Measurements from ENCODE around the gene TNFSF9. TPM values are rescaled to one million over a fixed set of nuclear protein-coding genes. Genes with fewer than 3 reads are reported as not detected.

TNFSF9 gene
- polyA plus RNA-seq, 2 of the 4 experiments (the other 2 are of a cell fraction): 6.3 to 15.9 TPM

- WGBS (ENCODE audit: missing lambda C conversion rate): 81% methylated on average over 9 of the region's 9 CpGs
- CTCF ChIA-PET: interaction anchor here (0.6 kb wide), 1 partner anchor 312 kb away, joined by 4 read pairs; no protein-coding TSS in a partner anchor
- POLR2A ChIA-PET: no interaction called here
Measured at GRCh38 chr19:6514089-6514488, 16.7 kb upstream of the TNFSF9 start.

DNA sequence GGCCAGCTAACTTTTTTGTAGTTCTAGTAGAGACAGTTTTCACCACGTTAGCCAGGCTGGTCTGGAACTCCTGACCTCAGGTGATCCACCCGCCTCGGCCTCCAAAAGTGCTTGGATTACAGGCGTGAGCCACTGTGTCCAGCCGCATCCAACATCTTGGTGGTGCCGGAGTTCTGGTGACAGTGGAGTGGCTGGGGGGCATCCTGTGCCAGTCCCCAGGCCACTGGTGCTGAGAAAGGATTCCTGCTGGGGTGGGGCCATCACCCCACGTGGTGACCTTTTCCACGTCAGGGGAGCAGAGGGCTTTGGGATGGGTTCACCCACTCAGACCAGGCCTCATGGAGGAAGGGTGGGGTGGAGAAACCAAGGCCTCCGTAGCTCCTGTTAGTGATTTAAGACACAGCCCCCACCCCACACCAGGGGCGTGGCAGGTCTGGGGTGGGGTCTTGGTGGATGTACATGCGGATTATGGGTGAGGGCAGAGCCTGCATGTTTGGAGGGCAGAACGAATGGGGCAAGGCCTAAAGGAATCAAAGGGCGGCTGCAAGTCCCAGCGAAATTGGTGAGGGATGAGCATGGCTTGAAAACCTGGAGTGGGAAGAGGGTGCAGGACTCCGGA lies 15.8 kb upstream of the TNFSF9 start:
- Histone ChIP-seq H3K4me3 (no peak overlapping the region), H3K4me2 (no peak overlapping the region), H3K9me3 (no peaks in the 10 kb centered on the region), H3K4me1 (peaks cover 29% of the 10 kb centered on the region), H3K27ac (no peak overlapping the region; a peak in 1 of 6 replicates)
- WGBS (ENCODE audit: missing lambda C conversion rate): 89% methylated on average over 6 of the region's 15 CpGs
- no peak for DNase-seq (ENCODE audit: low read depth in 1 of 2, low spot score in 1 of 2)
- no peak for TF ChIP-seq ESRRA (IDR thresholded peaks at IDR 0.05; ENCODE audit: borderline replicate concordance, low read length)
- ChIA-PET POLR2A (no interaction called here), CTCF (interaction anchor here (0.7 to 1.1 kb wide), 2 partner anchors 117 to 221 kb away, joined by 3 read pairs; no protein-coding TSS in a partner anchor)
- no peak for ATAC-seq
- FAIRE-seq: no peak

More at GRCh38 chr19:6514089-6514488, 16.7 kb upstream of the TNFSF9 start:
- H3K27ac ChIP-seq: no peak overlapping the region; a peak in 2 of 6 replicates
- no peak for ATAC-seq
- H3K4me2 ChIP-seq: no peak overlapping the region
- no peak for FAIRE-seq
- H3K9me3 ChIP-seq: no peaks in the 10 kb centered on the region
- no peak for DNase-seq (ENCODE audit: low read depth in 1 of 2, low spot score in 1 of 2)
- H3K4me1 ChIP-seq: peaks cover 21% of the 10 kb centered on the region
- H3K4me3 ChIP-seq: no peak overlapping the region
- TF ChIP-seq CBX8 (IDR thresholded peaks at IDR 0.05) (no peak), FOXS1 (CRISPR knock-in tag; IDR thresholded peaks at IDR 0.05) (no peak), FOSL2 (IDR thresholded peaks at IDR 0.05) (no peak), FOSL2 (CRISPR knock-in tag; IDR thresholded peaks at IDR 0.05) (no peak), RAD21 (conservative IDR thresholded peaks at IDR 0.05 in 1 of 2, IDR thresholded peaks at IDR 0.05 in 1 of 2) (no peak), HOXB13 (CRISPR knock-in tag; IDR thresholded peaks at IDR 0.05; ENCODE audit: low read depth) (no peak), BHLHE40 (IDR thresholded peaks at IDR 0.05; ENCODE audit: low read depth, low read length) (no peak), KDM5A (IDR thresholded peaks at IDR 0.05) (no peak), SREBF2 (IDR thresholded peaks at IDR 0.05) (no peak), MAZ (IDR thresholded peaks at IDR 0.05; ENCODE audit: borderline replicate concordance, low read depth, low read length) (no peak), KDM1A (IDR thresholded peaks at IDR 0.05; ENCODE audit: low read depth) (no peak), MAFK (IDR thresholded peaks at IDR 0.05; ENCODE audit: partially characterized antibody) (no peak), JUNB (IDR thresholded peaks at IDR 0.05) (no peak), HES2 (IDR thresholded peaks at IDR 0.05) (no peak), POLR2A (IDR thresholded peaks at IDR 0.05; ENCODE audit: low read length) (no peak), RFX5 (IDR thresholded peaks at IDR 0.05) (no peak), CHD4 (IDR thresholded peaks at IDR 0.05; ENCODE audit: borderline replicate concordance) (no peak), RCOR1 (IDR thresholded peaks at IDR 0.05; ENCODE audit: low read depth, low read length) (no peak)
- TF ChIP-seq, protein P1, sequence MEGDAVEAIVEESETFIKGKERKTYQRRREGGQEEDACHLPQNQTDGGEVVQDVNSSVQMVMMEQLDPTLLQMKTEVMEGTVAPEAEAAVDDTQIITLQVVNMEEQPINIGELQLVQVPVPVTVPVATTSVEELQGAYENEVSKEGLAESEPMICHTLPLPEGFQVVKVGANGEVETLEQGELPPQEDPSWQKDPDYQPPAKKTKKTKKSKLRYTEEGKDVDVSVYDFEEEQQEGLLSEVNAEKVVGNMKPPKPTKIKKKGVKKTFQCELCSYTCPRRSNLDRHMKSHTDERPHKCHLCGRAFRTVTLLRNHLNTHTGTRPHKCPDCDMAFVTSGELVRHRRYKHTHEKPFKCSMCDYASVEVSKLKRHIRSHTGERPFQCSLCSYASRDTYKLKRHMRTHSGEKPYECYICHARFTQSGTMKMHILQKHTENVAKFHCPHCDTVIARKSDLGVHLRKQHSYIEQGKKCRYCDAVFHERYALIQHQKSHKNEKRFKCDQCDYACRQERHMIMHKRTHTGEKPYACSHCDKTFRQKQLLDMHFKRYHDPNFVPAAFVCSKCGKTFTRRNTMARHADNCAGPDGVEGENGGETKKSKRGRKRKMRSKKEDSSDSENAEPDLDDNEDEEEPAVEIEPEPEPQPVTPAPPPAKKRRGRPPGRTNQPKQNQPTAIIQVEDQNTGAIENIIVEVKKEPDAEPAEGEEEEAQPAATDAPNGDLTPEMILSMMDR (IDR thresholded peaks at IDR 0.05): no peak
- TF ChIP-seq, protein P2, sequence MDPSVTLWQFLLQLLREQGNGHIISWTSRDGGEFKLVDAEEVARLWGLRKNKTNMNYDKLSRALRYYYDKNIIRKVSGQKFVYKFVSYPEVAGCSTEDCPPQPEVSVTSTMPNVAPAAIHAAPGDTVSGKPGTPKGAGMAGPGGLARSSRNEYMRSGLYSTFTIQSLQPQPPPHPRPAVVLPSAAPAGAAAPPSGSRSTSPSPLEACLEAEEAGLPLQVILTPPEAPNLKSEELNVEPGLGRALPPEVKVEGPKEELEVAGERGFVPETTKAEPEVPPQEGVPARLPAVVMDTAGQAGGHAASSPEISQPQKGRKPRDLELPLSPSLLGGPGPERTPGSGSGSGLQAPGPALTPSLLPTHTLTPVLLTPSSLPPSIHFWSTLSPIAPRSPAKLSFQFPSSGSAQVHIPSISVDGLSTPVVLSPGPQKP (IDR thresholded peaks at IDR 0.05; ENCODE audit: low read depth, low read length): no peak
